ENCODE results near the gene MMEL1.

Gene MMEL1

GRCh38 chr1:2544875-2545640 lies 87.8 kb downstream of the MMEL1 start:
- H3K4me3 ChIP-seq (ENCODE audit: low read depth, low read length): no peak overlapping the region

- no peak overlapping the region for H3K4me3 ChIP-seq (ENCODE audit: low read depth, low read length)
These were observed 88.5 kb downstream of the MMEL1 start for GRCh38 chr1:2544093-2544874.

GRCh38 chr1:2543543-2544092 lies 89.2 kb downstream of the MMEL1 start:
- no peak overlapping the region for H3K4me3 ChIP-seq (ENCODE audit: low read depth, low read length)

GRCh38 chr1:2542246-2542915 lies 90.4 kb downstream of the MMEL1 start:
- no peak overlapping the region for H3K4me3 ChIP-seq (ENCODE audit: low read depth, low read length)

- no peak overlapping the region for H3K4me3 ChIP-seq (ENCODE audit: low read depth, low read length)
These were observed 91.1 kb downstream of the MMEL1 start for GRCh38 chr1:2541619-2542245.

- no peak overlapping the region for H3K4me3 ChIP-seq (ENCODE audit: low read depth, low read length)
These were observed 91.9 kb downstream of the MMEL1 start for GRCh38 chr1:2540816-2541492.

Data from iPS-11a (cell line).